Activated T-helper 1 cell treated with Interleukin-2 at 50 U/mL for 16 hours (primary cell): ENCODE results near the gene AUTS2.

ENCODE experiments used
- DNase-seq: peaks from one replicate; pipeline ENCODE4 v3.0.0-alpha.2; 2020; ENCODE audit warnings: low read depth

AUTS2 gene

GRCh38 chr7:70598976-70599375, 1000.7 kb downstream of the AUTS2 start:
- no peak for DNase-seq

GRCh38 chr7:70599446-70600190, 1001.3 kb downstream of the AUTS2 start:
- DNase-seq: no peak

GRCh38 chr7:70600993-70601392, 1002.7 kb downstream of the AUTS2 start:
- no peak for DNase-seq

GRCh38 chr7:70602117-70602516, 1003.8 kb downstream of the AUTS2 start:
- DNase-seq: no peak

GRCh38 chr7:70607281-70607680, 1009.0 kb downstream of the AUTS2 start:
- no peak for DNase-seq

GRCh38 chr7:70607759-70608158, 1009.5 kb downstream of the AUTS2 start:
- no peak for DNase-seq

- DNase-seq: no peak
Measured at GRCh38 chr7:70608229-70608628, 1010.0 kb downstream of the AUTS2 start.

GRCh38 chr7:70612811-70613210, 1014.5 kb downstream of the AUTS2 start:
- no peak for DNase-seq

- DNase-seq: no peak
Measured at GRCh38 chr7:70614237-70615045, 1016.2 kb downstream of the AUTS2 start.

GRCh38 chr7:70615066-70615606, 1016.9 kb downstream of the AUTS2 start:
- DNase-seq: no peak

GRCh38 chr7:70616211-70616610, 1017.9 kb downstream of the AUTS2 start:
- no peak for DNase-seq

GRCh38 chr7:70616821-70617220, 1018.5 kb downstream of the AUTS2 start:
- DNase-seq: no peak

GRCh38 chr7:70618020-70618551, 1019.8 kb downstream of the AUTS2 start:
- no peak for DNase-seq

GRCh38 chr7:70619130-70619529, 1020.9 kb downstream of the AUTS2 start:
- DNase-seq: no peak

- no peak for DNase-seq
Measured at GRCh38 chr7:70619659-70620058, 1021.4 kb downstream of the AUTS2 start.

GRCh38 chr7:70620333-70621055, 1022.2 kb downstream of the AUTS2 start:
- no peak for DNase-seq

- no peak for DNase-seq
Measured at GRCh38 chr7:70621954-70622600, 1023.8 kb downstream of the AUTS2 start.

GRCh38 chr7:70622936-70623335, 1024.7 kb downstream of the AUTS2 start:
- DNase-seq: no peak

GRCh38 chr7:70624500-70625103, 1026.3 kb downstream of the AUTS2 start:
- no peak for DNase-seq

- DNase-seq: no peak
Measured at GRCh38 chr7:70627461-70627860, 1029.2 kb downstream of the AUTS2 start.

GRCh38 chr7:70630440-70630817, 1032.2 kb downstream of the AUTS2 start:
- no peak for DNase-seq
